ENCODE measurements around the gene CHAMP1.
A peak's percentile ranks its signal among the peaks of the same experiment; 100 is the strongest.
"Not testable (repeated sequence)": the region's sequence is repeated elsewhere in the genome, so short reads cannot be mapped to it uniquely, and the experiment has no call there.

Gene CHAMP1

DNA sequence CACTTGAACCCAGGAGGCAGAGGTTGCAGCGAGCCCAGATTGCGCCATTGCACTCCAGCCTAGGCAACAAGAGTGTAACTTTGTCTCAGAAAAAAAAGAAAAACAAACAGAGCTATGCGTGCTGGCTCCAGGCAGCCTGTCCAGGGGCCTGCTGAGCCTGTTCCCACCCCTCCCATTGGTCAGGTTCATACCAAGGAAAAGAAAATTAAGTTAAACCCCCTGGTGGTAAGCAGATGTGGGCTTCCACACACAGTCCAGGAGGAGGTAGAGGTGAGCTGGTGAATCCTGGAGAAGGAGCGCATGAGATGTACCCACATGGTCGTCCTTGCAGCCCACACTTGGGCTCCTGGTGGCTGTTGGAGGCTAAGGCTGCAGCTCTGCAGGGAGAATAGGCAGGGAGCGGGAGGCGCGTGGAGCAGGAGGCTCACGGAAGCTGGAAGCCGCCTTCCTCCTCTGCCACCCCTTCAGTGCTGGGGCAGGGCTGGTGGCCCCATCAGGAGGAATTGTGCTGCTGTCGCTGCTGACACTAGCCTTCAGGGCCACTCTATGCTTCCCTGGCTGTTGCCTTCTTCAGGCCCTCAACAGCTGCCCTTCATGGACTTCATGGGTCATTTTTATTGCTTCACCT, 10.5 kb upstream of the CHAMP1 start:
- no peak for DNase-seq

- DNase-seq, result no peak
These were observed 9.8 kb upstream of the CHAMP1 start for GRCh38 chr13:114304346-114305034.

DNA sequence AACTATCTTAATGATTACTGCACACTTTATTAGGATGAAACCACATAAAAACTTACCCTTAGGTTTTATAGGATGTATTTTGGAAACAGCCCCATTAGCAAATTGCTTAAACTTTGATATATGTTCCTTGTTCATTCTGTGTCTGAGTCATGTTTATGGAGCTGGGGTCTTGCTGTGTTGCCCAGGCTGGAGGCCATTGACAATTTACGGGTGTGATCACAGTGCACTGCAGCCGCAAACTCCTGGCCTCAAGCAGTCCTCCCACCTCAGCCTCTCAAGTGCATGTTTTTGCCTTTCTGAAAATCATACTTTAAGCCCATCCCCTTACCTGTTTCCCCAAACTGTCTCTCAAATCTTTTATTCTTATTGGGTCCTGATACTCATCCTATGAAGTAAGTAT, 5.2 kb upstream of the CHAMP1 start:
- no peak for DNase-seq

DNA sequence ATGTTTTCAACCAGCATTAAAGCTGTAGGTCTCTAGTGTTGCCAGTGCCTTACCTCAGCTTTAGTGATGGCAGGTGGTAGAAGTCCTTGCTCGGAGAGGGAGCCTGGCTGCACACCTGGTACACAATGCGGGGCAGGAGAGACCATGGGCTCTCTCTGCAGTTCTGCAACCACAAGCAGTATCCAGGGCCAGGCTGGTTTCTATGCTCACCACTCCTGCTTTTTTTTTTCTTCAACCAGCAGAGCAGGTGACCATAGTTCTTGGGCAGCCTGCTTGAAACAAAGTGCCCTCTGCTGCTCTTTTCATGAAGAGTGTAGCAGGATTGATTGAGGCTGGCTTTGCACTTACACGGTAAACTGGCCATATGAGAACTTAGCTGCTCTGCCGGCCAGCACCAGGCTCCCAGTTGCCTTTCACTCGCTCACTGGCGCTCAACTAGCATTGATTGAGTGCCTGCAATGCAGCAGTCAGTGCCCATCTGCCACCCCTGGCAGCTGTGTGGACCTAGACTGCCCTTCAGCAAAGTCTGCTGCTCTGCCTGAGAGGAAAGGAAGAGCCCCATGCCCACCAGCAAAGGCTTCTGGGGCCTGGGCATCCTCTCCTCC, 4.4 kb upstream of the CHAMP1 start:
- DNase-seq, result no peak

GRCh38 chr13:114310956-114311355, 3.3 kb upstream of the CHAMP1 start:
- no peak for DNase-seq

GRCh38 chr13:114311387-114311786, 2.9 kb upstream of the CHAMP1 start:
- no peak for DNase-seq

DNA sequence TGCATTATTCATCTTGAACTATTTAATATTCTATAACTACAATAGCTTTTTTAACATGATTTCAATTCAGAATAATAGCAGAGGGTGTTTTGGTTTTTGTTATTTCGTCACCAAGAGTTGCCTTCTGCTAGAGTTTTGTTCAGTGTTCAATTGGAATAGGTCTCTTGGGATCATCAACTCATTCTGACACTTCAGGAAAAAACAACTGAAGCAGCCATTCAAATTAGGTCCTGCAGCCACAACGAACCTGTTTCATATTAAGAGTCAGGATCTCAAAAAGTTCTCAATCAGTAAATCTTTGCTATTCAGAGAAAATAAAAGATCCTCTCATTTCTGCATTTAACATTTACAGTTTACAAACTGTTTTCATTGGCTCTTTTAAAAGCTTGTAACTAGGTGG, 2.4 kb upstream of the CHAMP1 start:
- DNase-seq, result no peak

GRCh38 chr13:114313061-114313860, 1.0 kb upstream of the CHAMP1 start:
- DNase-seq, result no peak

- DNase-seq, result no peak
These were observed 927 bp downstream of the CHAMP1 start for GRCh38 chr13:114315074-114315785.

DNA sequence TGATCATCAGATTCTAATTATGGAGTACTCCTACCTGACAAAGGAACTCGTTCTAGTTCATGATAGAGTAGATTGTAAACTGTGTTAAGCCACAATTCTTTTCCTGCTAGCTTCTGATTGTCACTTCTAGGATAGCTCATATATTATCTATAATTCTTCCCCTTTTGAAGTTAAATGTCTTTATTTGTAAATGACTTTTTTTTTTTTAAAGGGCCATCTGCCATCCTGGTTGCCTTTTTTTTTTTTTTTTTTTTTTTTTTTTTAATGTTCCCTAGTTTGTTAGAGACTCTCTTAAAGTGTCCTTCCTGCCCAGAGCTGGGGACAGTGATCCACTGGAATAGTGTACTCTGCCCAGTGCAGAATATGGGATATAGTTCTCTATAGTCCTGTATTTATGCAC, 4.3 kb downstream of the CHAMP1 start:
- DNase-seq, result no peak

GRCh38 chr13:114319441-114319913, 5.2 kb downstream of the CHAMP1 start:
- DNase-seq, result no peak

- DNase-seq, result no peak
These were observed 5.8 kb downstream of the CHAMP1 start for GRCh38 chr13:114320065-114320464.

GRCh38 chr13:114321256-114321655, 7.0 kb downstream of the CHAMP1 start:
- no peak for DNase-seq

DNA sequence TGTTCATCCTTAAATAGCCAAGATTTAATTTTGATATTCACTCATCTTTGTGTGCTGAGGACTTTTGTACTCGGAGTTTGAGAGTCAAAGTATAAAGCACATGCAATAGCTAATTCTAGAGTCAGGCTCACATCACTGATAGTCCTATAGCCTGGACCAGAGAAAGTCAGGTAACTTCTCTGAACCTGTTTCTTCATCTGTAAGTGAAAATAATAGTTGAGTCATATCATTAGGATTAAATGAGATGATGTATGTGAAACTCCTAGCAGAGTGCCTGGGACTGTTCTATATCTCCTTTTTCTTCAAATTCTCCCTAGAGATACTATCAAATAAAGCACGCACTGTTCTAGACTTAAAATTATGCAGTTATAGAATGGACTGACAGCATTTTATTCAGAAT, 9.0 kb downstream of the CHAMP1 start:
- DNase-seq, result no peak

DNA sequence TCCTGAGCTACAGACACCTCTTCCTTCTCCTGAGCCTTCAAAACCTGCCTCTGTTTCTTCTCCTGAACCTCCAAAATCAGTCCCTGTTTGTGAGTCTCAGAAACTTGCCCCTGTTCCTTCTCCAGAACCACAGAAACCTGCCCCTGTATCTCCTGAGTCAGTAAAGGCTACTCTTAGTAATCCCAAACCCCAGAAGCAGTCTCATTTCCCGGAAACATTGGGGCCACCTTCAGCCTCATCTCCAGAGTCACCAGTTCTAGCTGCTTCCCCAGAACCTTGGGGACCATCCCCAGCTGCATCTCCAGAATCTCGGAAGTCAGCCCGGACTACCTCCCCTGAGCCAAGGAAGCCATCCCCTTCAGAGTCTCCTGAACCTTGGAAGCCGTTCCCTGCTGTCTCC, 10.0 kb downstream of the CHAMP1 start:
- DNase-seq, result no peak

DNA sequence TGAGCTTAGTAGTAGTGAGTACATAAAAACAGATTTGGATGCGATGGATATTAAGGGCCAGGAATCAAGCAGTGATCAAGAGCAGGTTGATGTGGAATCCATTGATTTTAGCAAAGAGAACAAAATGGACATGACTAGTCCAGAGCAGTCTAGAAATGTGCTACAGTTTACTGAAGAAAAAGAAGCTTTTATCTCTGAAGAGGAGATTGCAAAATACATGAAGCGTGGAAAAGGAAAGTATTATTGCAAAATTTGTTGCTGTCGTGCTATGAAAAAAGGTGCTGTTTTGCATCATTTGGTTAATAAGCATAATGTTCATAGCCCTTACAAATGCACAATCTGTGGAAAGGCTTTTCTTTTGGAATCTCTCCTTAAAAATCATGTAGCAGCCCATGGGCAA, 11.4 kb downstream of the CHAMP1 start:
- DNase-seq, result no peak

GRCh38 chr13:114328034-114328433, 13.7 kb downstream of the CHAMP1 start:
- no peak for DNase-seq

DNA sequence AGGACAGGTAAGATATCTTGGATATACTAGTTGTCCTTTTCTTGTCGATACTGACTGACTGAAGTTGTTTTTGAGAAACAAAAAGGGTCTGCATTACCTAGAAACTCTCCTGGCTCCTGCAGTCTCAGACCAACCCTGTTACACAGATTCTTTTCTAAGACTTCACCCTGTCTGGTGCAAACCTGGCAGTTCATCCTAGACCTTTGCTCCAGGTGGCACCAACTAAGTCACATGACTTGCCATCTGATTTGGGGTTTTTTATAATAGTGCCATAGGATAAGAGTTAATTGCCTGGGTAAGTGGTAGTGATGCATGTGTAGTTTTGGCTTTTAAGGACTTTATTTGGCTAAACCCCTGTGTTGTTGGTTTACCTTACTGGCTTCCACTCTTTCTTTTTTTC, 14.3 kb downstream of the CHAMP1 start:
- no peak for DNase-seq

DNA sequence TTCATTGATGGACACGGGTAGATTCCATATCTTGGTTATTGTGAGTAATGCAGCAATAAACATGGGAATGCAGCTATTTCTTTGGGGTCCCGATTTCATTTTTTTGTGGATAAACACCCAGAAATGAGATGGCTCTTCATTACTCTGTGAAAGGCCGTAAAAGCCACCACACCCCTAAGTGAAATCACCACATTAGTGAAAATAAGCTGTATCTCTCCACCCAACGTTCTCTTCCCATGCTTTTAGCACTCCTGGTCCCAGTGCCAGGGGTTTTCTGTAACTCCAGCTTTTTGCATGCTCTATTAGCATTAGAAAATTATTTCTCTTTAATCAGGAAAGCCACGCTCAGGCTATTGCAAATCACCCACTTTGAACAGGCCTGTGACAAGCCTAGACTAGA, 15.8 kb downstream of the CHAMP1 start:
- no peak for DNase-seq

- peak; percentile 79 for DNase-seq
These were observed 19.6 kb downstream of the CHAMP1 start for GRCh38 chr13:114333881-114334280.

DNA sequence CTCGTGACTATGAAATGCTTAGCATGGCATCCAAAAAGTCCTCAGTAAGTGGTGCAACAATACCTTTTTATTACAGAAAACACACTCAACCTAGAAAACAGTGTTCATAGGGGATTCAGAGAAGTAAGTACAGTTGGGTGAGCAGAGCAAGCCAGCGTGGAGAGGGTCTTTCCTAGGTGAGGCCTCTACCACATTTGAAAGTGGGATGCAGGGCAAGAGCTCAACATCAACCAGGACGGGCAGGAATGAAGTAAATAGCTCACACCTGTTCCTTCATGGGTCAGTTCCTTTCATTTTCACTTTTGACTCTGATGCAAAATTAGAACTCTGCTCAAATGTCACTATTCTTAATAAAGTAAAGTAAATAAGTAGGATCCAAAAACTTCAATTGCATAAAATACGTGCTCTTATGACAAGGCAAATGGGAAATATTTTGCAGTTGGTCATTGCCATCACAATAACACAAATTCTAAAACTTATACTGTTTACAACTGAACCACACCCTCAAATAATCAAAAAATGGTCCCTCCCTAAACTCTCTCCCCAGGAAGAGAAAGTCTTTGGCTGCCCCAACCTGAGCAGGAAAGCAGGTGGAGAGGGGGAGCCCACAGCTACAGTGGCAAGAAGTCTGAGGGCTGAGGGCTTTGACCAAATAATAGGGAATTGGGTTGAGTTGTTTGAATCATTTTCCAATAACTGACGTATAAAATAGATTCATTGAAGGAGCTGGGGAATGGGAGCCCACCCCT, 20.2 kb downstream of the CHAMP1 start:
- no peak for DNase-seq

DNA sequence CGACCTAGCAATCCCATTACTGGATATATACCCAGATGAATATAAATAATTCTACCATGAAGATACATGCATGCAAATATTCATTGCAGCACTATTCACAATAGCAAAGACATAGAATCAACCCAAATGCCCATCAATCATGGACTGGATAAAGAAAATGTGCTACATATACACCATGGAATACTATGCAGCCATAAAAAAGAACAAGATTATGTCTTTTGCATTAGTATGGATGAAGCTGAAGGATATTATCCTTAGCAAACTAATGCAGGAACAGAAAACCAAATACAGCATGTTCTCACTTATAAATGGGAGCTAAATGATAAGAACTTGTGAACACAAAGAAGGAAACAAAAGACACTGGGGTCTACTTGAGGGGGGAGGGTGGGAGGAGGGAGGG, 22.2 kb downstream of the CHAMP1 start:
- not testable (repeated sequence) for DNase-seq

Data from NCI-H146 (cell line).